ENCODE results near the gene GRM4.

GRM4 gene

DNA sequence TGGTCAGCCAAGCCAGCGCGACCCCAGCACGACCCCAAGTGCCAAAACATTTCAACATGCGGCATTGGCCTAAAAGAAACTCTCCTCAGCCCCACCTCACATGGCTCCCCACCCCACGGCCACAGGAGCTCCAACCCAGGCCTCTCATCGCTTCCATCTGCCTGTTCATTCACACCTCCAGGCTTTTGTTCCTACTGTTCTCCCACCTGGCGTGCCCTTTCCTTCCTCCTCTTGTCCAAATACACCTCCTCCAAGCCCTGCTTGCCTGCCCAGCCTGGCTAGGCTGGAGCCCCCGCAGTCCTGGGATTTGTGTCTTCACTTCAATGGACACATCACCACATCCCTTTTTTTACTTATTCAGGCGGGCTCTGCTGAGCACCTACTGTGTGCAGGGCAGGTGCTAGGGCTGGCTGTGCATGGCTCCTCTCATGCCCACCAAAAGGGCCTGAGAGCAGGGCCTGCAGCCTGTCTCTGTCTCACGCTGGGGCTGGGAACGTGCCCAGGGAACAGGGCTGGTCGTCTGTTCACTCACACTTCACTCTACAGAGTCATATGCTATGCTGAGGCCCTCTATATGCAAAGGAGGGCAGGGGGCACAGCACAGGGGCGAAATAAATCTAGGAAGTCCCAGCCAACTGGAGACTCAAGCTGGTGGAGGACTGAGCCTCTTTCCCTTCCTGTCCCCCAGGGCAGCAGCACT is 61.1 kb downstream of the GRM4 start:
- no peak for DNase-seq (ENCODE audit: low spot score)

- DNase-seq (ENCODE audit: low spot score): no peak
Observed at GRCh38 chr6:34082864-34083626, 62.8 kb downstream of the GRM4 start.

GRCh38 chr6:34082348-34082747 is 63.5 kb downstream of the GRM4 start:
- no peak for DNase-seq (ENCODE audit: low spot score)

- DNase-seq (ENCODE audit: low spot score): no peak
Observed at GRCh38 chr6:34080357-34080756, 65.5 kb downstream of the GRM4 start.

DNA sequence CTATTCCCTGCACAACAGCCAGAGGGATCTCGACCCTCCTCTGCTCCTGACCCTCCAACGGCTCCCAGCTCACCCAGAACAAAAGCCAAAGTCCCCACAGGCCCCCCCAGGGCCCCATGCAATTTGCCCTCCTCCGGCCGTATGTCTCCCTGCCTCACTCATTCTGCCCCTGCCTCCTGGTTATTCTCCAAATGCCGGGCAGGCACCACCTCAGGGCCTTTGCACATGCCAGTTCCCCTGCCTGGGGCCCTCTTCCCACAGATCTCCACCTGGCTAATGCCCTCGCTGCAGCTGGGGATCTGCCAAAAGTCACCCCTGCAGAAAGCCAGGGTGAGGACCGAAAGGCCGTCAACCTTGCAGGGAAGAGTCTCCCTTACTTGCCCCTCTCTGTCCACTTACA is 66.0 kb downstream of the GRM4 start:
- DNase-seq (ENCODE audit: low spot score): no peak

- DNase-seq (ENCODE audit: low spot score): no peak
Observed at GRCh38 chr6:34075906-34076305, 70.0 kb downstream of the GRM4 start.

DNA sequence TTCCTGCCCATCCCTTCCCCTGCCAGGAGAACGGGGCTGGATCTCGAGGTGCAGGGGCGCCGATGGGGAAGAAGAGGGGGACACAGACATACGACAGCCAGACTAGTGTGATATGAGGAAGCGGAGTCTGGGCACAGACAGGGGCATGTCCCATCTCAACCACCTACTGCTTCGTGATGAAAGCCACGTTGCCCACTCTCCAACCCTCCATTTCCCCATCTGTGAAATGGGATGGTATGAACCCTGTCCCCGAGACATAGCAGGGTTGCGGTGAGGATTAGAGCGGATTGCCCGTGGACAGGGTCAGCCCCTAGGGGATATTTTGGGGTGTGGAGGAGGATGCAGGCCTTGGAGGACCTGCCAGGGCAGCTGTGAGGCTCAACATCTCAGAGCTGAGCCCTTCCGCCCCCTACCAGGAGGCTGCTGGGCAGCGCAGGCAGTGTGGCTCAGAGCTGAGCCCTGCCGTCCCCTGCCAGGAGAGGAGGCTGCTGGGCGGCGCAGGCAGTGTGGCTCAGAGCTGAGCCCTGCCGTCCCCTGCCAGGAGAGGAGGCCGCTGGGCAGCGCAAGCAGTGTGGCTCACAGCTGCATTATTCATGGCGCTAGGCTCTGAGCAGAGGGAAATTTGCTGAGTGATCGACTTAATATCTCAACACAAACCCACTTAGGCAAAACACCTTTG is 71.7 kb downstream of the GRM4 start:
- no peak for DNase-seq (ENCODE audit: low spot score)

- DNase-seq (ENCODE audit: low spot score): no peak
Observed at GRCh38 chr6:34073540-34073939, 72.3 kb downstream of the GRM4 start.

DNA sequence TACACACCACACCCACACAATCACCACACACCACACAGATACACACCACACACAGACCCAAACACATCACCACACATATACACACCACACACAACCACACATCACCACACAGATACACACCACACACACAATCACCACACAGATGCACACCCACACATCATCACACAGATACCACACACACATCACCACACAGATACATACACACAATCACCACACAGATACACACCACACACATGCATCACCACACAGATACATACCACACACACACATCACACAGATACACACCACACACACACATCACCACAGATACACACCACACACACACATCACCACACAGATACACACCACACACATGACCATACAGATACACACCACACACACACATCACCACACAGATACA is 73.2 kb downstream of the GRM4 start:
- DNase-seq (ENCODE audit: low spot score): no peak

- DNase-seq (ENCODE audit: low spot score): no peak
Observed at GRCh38 chr6:34071884-34072379, 74.0 kb downstream of the GRM4 start.

- no peak for DNase-seq (ENCODE audit: low spot score)
Observed at GRCh38 chr6:34071136-34071883, 74.6 kb downstream of the GRM4 start.

DNA sequence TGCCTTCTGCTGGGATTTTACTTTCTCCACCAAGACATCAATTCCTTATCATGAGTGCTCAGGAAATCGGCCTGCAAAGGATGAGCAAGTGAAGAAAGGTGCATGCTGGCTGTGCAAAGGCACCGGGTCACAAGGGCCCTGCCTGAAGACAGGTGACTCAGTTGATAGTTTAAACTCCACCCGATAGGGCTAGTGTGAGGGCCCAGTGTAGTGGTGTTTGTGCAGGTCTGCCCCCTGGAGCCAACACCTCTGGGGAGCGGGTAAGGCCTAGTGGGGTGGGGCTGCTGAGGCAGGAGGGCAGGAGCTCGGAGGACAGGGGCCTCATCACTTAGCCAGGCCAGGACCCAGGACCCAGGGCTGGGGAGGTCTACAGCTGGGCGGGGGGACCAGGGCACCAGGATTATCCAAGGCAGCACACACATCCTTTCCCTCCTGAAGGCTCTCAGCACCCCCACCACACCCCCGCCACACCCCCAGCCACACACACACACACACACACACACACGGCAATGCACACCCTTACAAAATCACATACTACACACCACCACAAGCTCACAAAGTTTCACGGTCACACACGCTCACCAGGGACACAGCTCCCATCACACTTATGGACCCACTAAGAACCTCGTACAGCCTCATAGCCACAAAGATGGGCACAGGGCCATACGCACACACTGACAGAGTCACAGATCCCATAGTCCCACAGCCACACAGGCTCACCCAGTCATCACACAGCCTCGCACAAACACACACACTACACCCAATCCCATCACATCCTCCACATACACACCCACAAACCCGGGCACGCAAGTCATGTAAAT is 75.4 kb downstream of the GRM4 start:
- DNase-seq (ENCODE audit: low spot score): no peak

GRCh38 chr6:34068462-34069044 is 77.3 kb downstream of the GRM4 start:
- DNase-seq (ENCODE audit: low spot score): no peak

- DNase-seq (ENCODE audit: low spot score): peak; percentile 9
Observed at GRCh38 chr6:34067814-34068213, 78.1 kb downstream of the GRM4 start.

GRCh38 chr6:34066772-34067770 is 78.8 kb downstream of the GRM4 start:
- no peak for DNase-seq (ENCODE audit: low spot score)

GRCh38 chr6:34066218-34066571 is 79.7 kb downstream of the GRM4 start:
- DNase-seq (ENCODE audit: low spot score): no peak

GRCh38 chr6:34065466-34066217 is 80.2 kb downstream of the GRM4 start:
- no peak for DNase-seq (ENCODE audit: low spot score)

DNA sequence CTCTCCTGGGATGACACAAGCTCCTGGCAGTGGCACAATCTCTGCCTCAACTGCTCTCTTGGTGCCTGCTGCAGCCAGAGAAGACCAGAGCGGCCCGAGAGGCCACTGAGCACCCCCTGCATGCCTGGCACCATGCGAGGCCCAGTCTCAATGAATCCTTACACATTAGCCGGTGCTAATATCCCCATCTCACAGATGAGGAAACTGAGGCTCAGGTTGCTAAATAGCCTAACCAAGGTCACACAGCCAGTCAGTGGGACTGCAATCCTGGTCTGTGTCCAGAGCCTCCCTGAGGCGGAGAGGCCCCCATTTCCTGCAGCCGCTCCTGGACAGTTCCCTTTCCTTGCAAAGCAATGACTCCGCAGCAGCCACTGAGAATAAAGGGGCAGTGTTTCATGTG is 81.2 kb downstream of the GRM4 start:
- no peak for DNase-seq (ENCODE audit: low spot score)

DNA sequence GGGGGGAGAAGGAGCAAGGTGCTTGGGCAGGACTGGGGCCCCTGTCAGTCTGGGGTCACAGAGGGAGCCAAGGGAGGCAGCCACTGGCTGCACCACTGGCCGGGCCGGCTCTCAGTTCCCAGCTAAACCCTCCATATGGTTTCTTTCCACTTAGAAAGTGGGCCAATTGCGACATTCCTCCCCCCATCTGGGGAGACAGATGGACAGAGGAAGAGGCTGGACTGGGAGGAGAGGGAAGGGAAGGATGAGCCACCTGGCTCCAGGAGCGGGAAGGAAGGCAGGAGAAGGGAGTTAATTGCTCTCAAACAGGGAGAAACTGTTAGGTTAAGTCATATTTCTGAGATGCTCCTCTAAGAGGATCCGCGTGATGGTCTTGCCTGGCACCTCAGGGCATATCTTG is 82.2 kb downstream of the GRM4 start:
- DNase-seq (ENCODE audit: low spot score): no peak
